ENCODE data around the gene GPX2. TPM values are rescaled to one million over a fixed set of nuclear protein-coding genes. Genes with fewer than 3 reads are reported as not detected.

The GPX2 gene
- total RNA-seq, 2 experiments from 2014 or later: not detected

GRCh38 chr14:64947710-64948611 lies 5.4 kb upstream of the GPX2 start:
- CTCF ChIA-PET: no interaction called here

GRCh38 chr14:64946310-64947045 lies 3.9 kb upstream of the GPX2 start:
- CTCF ChIA-PET: no interaction called here
- POLR2A ChIA-PET: no interaction called here
- Mint-ChIP-seq H3K4me3 (no peak overlapping the region), H3K9me3 (no peaks in the 10 kb centered on the region), H3K4me1 (ENCODE audit: low read depth) (peaks cover 6% of the 10 kb centered on the region), H3K27me3 (no peaks in the 10 kb centered on the region), H3K27ac (no peak overlapping the region), H3K36me3 (peaks cover 11% of the 10 kb centered on the region)
- no peak for DNase-seq
- intact Hi-C loops (cut with micrococcal nuclease): no loop called here

More at GRCh38 chr14:64947710-64948611, 5.4 kb upstream of the GPX2 start:
- H3K4me3 Mint-ChIP-seq: no peak overlapping the region
- no peak for DNase-seq
- POLR2A ChIA-PET: interaction anchor here (0.6 to 1.1 kb wide), 3 partner anchors 10 to 318 kb away, joined by 3 read pairs; no protein-coding TSS in a partner anchor
- H3K27ac Mint-ChIP-seq: no peak overlapping the region
- peaks cover 6% of the 10 kb centered on the region for H3K4me1 Mint-ChIP-seq (ENCODE audit: low read depth)
- peaks cover 11% of the 10 kb centered on the region for H3K36me3 Mint-ChIP-seq
- intact Hi-C loops (cut with micrococcal nuclease): no loop called here
- no peaks in the 10 kb centered on the region for H3K9me3 Mint-ChIP-seq
- H3K27me3 Mint-ChIP-seq: no peaks in the 10 kb centered on the region

GRCh38 chr14:64945431-64946178 lies 3.1 kb upstream of the GPX2 start:
- DNase-seq: no peak
- H3K27ac Mint-ChIP-seq: no peak overlapping the region
- ChIA-PET CTCF (no interaction called here), POLR2A (no interaction called here)
- no peaks in the 10 kb centered on the region for H3K27me3 Mint-ChIP-seq
- peaks cover 14% of the 10 kb centered on the region for H3K36me3 Mint-ChIP-seq
- no peaks in the 10 kb centered on the region for H3K9me3 Mint-ChIP-seq
- no peak overlapping the region for H3K4me3 Mint-ChIP-seq
- intact Hi-C loops (cut with micrococcal nuclease): no loop called here
- peaks cover 9% of the 10 kb centered on the region for H3K4me1 Mint-ChIP-seq (ENCODE audit: low read depth)

GRCh38 chr14:64944861-64945260 lies 2.3 kb upstream of the GPX2 start:
- ChIA-PET CTCF (interaction anchor here (1.0 kb wide), 1 partner anchor 53 kb away, joined by 3 read pairs; no protein-coding TSS in a partner anchor), POLR2A (no interaction called here)
- no peaks in the 10 kb centered on the region for H3K9me3 Mint-ChIP-seq
- no peak for DNase-seq
- no peaks in the 10 kb centered on the region for H3K27me3 Mint-ChIP-seq
- peaks cover 14% of the 10 kb centered on the region for H3K4me1 Mint-ChIP-seq (ENCODE audit: low read depth)
- intact Hi-C loops (cut with micrococcal nuclease): no loop called here
- peaks cover 15% of the 10 kb centered on the region for H3K36me3 Mint-ChIP-seq
- no peak overlapping the region for H3K27ac Mint-ChIP-seq
- no peak overlapping the region for H3K4me3 Mint-ChIP-seq

- peak overlapping the region; percentile 18 for H3K27ac Mint-ChIP-seq
- no peaks in the 10 kb centered on the region for H3K9me3 Mint-ChIP-seq
- ChIA-PET CTCF (interaction anchor here (1.0 to 1.1 kb wide), 2 partner anchors 52 to 91 kb away, joined by 3 read pairs; no protein-coding TSS in a partner anchor), POLR2A (no interaction called here)
- H3K4me1 Mint-ChIP-seq (ENCODE audit: low read depth): peaks cover 22% of the 10 kb centered on the region
- no peak overlapping the region for H3K4me3 Mint-ChIP-seq
- DNase-seq: no peak
- intact Hi-C loops (cut with micrococcal nuclease): no loop called here
- no peaks in the 10 kb centered on the region for H3K27me3 Mint-ChIP-seq
- peaks cover 17% of the 10 kb centered on the region for H3K36me3 Mint-ChIP-seq
Measured at GRCh38 chr14:64944041-64944440, 1.5 kb upstream of the GPX2 start.

GRCh38 chr14:64943556-64943955 lies 1.0 kb upstream of the GPX2 start:
- intact Hi-C loops (cut with micrococcal nuclease): no loop called here
- CTCF ChIA-PET: interaction anchor here (1.1 kb wide), 1 partner anchor 91 kb away, joined by 3 read pairs; no protein-coding TSS in a partner anchor
- H3K4me3 Mint-ChIP-seq: no peak overlapping the region
- no peak for DNase-seq
- H3K9me3 Mint-ChIP-seq: no peaks in the 10 kb centered on the region
- no peaks in the 10 kb centered on the region for H3K27me3 Mint-ChIP-seq
- peaks cover 27% of the 10 kb centered on the region for H3K4me1 Mint-ChIP-seq (ENCODE audit: low read depth)
- POLR2A ChIA-PET: no interaction called here
- H3K27ac Mint-ChIP-seq: peak overlapping the region; percentile 18
- H3K36me3 Mint-ChIP-seq: peaks cover 19% of the 10 kb centered on the region

- H3K36me3 Mint-ChIP-seq: peaks cover 15% of the 10 kb centered on the region
- H3K4me3 Mint-ChIP-seq: no peak overlapping the region
- no peak for DNase-seq
- intact Hi-C loops (cut with micrococcal nuclease): no loop called here
- ChIA-PET POLR2A (interaction anchor here (0.6 kb wide), 1 partner anchor 117 kb away, joined by 5 read pairs; no protein-coding TSS in a partner anchor), CTCF (interaction anchor here (2.2 kb wide), 1 partner anchor 48 kb away, joined by 9 read pairs; no protein-coding TSS in a partner anchor)
- H3K9me3 Mint-ChIP-seq: no peaks in the 10 kb centered on the region
- peak overlapping the region; percentile 4 for H3K27ac Mint-ChIP-seq
- H3K4me1 Mint-ChIP-seq (ENCODE audit: low read depth): peaks cover 52% of the 10 kb centered on the region
- H3K27me3 Mint-ChIP-seq: no peaks in the 10 kb centered on the region
Measured at GRCh38 chr14:64940336-64940910, 2.1 kb downstream of the GPX2 start.

GRCh38 chr14:64939817-64940190 lies 2.7 kb downstream of the GPX2 start:
- intact Hi-C loops (cut with micrococcal nuclease): no loop called here
- Mint-ChIP-seq H3K4me3 (no peak overlapping the region), H3K36me3 (peaks cover 11% of the 10 kb centered on the region), H3K9me3 (no peaks in the 10 kb centered on the region), H3K4me1 (ENCODE audit: low read depth) (peaks cover 57% of the 10 kb centered on the region), H3K27ac (no peak overlapping the region), H3K27me3 (no peaks in the 10 kb centered on the region)
- ChIA-PET POLR2A (interaction anchor here (0.6 to 1.1 kb wide), 3 partner anchors 15 to 521 kb away, joined by 3 to 5 read pairs (median 4); no protein-coding TSS in a partner anchor), CTCF (no interaction called here)
- no peak for DNase-seq

GRCh38 chr14:64938972-64939816 lies 3.4 kb downstream of the GPX2 start:
- Mint-ChIP-seq H3K27me3 (no peaks in the 10 kb centered on the region), H3K27ac (peak overlapping the region; percentile 30), H3K4me3 (no peak overlapping the region), H3K4me1 (ENCODE audit: low read depth) (peaks cover 63% of the 10 kb centered on the region), H3K9me3 (no peaks in the 10 kb centered on the region), H3K36me3 (peaks cover 16% of the 10 kb centered on the region)
- intact Hi-C loops (cut with micrococcal nuclease): no loop called here
- ChIA-PET POLR2A (interaction anchor here (0.7 to 1.1 kb wide), 2 partner anchors 14 to 521 kb away, joined by 3 to 4 read pairs; no protein-coding TSS in a partner anchor), CTCF (interaction anchor here (0.6 to 1.5 kb wide), 3 partner anchors 39 to 116 kb away, joined by 3 to 5 read pairs (median 3); no protein-coding TSS in a partner anchor)
- DNase-seq: no peak

- Mint-ChIP-seq H3K9me3 (no peaks in the 10 kb centered on the region), H3K4me3 (no peak overlapping the region), H3K36me3 (peaks cover 18% of the 10 kb centered on the region), H3K27me3 (no peaks in the 10 kb centered on the region), H3K27ac (peak overlapping the region; percentile 28), H3K4me1 (ENCODE audit: low read depth) (peaks cover 58% of the 10 kb centered on the region)
- intact Hi-C loops (cut with micrococcal nuclease): loop anchor here (1.0 kb wide), 1 partner anchor 10 kb away; no protein-coding TSS in a partner anchor
- POLR2A ChIA-PET: no interaction called here
- no peak for DNase-seq
- CTCF ChIA-PET: interaction anchor here (1.2 to 1.5 kb wide), 2 partner anchors 46 to 115 kb away, joined by 4 to 5 read pairs; no protein-coding TSS in a partner anchor
Measured at GRCh38 chr14:64937821-64938193, 4.7 kb downstream of the GPX2 start.

All from activated CD4-positive, alpha-beta memory T cell treated with anti-CD3 and anti-CD28 coated beads for 36 hours (primary cell).